ENCODE measurements around the gene POLN. TPM values are rescaled to one million over a fixed set of nuclear protein-coding genes. Genes with fewer than 3 reads are reported as not detected.
A peak's percentile ranks its signal among the peaks of the same experiment; 100 is the strongest.
"Not testable (repeated sequence)": the region's sequence is repeated elsewhere in the genome, so short reads cannot be mapped to it uniquely, and the experiment has no call there.

The POLN gene
- total RNA-seq, 1 donor from 2014 or later = 1.1 TPM

DNA sequence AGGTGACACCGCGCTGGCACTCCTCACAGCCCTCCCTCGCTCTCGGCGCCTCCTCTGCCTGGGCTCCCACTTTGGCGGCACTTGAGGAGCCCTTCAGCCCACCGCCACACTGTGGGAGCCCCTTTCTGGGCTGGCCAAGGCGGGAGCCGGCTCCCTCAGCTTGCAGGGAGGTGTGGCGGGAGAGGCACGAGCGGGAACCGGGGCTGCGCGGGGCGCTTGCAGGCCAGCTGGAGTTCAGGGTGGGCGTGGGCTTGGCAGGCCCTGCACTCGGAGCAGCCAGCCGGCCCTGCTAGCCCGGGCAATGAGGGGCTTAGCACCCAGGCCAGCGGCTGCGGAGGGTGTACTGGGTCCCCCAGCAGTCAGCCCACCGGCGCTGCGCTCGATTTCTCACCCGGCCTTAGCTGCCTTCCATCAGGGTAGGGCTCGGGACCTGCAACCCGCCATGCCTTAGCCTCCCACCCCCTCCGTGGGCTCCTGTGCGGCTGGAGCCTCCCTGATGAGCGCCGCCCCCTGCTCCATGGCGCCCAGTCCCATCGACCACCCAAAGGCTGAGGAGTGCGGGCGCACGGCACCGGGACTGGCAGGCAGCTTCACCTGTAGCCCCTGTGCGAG lies 80.7 kb downstream of the POLN start:
- ATAC-seq = not testable (repeated sequence)

DNA sequence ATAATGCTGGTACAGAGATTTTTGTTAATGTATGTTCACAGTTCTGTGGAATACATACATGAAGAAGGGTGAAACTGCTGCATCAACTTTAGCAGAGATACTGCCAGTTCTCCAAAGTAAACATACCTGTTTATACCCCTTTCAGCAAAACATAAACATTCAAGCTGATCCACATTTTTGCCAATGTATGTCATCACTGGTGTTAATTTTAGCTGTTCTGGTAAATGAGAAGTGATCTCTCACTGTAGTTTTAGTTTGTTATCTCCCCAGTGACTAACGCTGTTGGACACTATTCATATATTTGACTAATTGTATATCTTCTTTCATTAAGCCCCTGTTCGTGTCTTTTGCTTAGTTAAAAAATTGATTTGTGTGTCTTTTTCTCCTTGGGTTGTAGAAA lies 82.0 kb downstream of the POLN start:
- ATAC-seq = no peak

DNA sequence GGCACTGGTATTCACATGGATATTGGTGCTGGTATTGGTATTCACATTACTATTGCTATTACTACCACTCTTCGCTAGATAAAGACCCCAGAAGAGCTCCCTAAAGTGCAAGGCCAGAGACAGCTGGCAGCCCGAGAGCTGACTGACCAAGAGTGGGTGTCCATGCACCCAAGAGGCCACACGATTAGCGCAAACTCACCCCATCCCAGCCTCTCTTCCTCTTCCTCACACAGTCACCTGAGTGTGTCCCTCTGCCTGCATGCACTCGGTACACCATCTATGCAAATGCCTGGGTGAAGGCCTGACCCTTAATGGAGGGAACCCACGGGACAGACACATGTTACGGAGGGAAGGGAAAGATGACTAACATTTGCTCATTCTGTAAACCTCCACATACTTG lies 86.7 kb downstream of the POLN start:
- ATAC-seq = no peak

DNA sequence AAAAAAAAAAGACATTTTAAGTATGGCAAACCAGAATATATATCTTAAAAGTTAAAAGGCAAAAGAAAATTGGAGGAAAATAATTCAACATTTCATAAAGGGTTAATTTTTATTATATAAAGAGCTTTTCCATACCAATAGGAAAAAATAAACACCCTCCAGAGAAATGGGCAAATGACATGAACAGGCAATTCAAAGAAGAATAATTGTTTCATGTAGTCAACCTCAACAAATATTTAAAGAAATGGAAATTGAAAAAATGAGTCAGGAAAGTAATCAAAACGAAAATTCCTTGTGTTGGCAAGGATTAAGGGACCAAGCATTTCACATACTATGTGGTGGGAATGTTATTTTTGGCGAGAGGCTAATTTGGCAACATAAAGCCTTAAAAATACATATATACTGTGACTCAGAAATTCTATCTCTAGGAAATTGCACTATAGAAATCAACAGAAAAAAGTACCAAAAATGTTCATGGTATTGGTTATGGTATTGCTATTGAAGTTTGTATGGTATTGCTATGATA lies 87.6 kb downstream of the POLN start:
- ATAC-seq = no peak

DNA sequence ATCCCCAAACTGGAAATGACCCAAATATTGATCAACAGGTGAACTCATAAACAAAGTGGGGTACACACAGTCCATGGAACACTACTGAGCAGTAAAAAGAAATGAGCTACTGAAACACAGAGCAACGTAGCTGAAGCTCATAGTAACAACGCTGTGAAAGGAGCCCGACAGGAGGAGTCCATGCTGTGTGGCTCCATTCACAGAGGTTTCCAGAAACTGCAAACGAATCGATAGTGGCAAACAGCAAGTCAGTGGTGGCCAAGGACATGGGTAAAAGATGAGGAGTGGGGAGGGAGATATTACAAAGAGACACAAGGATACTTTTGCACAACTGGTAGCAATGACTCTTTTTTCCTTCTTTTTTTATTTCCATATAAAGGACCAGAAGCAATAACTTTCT lies 90.4 kb downstream of the POLN start:
- no peak for ATAC-seq

DNA sequence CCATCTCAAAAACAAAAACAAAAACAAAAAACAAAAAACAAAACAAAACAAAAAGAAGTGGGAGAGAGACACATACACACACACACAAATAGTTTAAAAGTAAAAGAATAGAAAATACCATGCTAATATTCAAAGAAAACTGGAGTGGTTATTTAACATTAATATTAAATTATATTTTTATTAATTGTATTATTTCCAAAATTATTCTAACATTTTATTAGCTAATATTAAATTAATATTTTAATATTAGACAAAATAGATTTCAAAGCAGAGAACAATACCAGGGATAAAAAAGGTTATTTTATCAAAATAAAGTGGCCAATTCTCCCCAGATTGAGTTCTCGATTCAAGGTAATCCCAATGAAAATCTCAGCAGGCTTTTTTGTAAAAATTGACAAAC lies 91.8 kb downstream of the POLN start:
- ATAC-seq = no peak

DNA sequence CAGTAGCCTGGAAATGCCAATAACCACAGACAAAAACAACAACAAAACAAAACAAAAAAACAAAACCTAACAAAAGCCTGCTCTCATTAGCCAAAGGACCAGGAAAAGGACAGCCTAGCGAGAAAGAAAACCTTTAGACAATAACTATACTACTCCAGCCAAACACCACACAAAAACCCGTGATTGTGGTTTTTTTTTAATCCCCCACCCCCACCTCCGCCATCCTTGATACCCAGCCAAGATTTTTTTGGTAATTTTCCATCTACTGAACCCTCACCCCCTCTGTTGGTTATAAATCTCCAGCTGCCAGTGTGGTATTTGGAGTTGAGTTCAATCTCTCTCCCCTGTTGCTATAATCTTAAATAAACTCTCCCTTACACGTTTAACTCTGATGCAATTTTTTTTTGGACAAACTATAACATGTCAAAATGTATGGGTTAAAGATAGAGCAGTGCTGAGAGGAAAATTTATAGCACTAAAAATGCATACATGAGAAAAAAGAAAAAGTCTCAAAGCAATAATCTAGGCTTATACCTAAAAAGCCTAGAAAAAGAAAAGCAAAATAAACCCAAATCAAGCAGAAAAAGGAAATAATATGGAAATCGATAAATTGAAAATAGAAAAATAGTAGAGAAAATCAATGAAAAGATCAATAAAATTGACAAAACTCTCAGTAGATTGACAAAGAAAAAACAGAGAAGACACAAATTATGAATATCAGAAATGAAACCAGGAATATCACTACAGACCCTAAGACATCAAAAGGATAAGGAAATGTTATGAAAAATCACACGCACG lies 99.1 kb downstream of the POLN start:
- no peak for ATAC-seq

DNA sequence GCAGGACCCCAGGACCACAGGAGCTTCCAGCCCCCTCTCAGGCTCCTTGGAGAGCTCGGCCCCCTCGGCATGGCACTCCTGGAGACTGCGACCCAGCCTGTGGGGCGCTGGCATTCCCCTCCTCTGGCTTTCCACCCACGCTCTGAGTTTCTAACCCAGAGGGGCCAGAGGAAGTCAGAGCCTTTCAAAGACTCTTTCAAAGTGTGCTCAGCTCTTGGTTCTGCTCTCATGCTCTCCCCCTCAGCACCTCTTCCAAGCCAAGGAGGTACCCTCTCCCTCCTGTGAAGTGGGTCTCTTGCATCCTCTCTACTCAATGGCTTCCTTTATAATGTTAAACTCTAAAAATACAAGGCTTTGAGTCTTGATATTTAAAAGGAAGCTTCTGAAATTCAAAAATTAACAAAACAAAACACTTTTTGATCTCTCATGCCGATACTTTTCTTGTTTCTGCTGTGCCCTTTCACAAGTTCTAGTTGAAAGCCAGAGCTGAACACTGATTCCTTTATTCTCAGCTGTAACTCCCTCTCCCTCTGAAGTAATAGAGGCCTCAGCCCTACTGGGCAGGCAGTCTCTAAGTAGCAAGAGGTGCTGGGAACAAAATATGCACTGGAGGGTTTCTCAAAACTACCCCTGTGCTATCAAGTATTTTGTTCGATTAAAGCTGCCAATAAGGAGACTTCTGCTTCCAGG lies 100.0 kb downstream of the POLN start:
- ATAC-seq = no peak

DNA sequence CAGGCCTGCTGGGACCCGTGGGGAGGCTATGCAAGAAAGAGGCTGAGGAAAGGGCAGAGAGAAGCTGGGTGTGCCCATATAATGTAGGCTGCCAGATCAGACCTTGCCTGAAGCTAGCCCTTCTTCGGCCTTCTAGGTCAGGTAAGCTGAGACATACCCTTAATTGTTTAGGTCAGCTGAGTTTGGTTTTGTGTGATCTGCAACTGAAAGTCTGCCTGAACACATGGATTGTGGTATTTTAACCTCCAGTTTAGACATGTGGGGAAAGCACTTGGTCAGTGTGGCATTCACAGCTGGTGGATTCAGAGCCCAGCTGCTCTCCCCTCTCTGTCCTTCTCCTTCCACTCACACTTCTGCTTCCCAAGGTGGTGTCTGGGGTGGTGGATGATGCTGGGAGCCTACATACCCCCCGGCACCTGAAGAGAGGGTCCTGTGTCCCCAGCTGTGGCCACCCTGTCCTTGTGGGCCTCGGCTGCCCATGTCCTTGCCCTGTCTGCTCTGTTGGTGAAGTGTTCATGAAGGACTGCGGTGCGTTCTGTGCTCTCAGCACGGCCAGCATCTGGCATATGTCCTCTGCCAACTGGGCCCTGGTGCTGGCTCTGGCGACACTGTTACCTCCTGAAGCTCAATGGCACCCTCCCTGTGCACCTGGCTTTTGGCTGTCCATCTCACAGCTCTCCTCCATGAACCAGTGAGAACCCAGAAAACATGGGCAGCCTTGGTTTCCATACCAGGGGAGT lies 100.7 kb downstream of the POLN start:
- no peak for ATAC-seq

DNA sequence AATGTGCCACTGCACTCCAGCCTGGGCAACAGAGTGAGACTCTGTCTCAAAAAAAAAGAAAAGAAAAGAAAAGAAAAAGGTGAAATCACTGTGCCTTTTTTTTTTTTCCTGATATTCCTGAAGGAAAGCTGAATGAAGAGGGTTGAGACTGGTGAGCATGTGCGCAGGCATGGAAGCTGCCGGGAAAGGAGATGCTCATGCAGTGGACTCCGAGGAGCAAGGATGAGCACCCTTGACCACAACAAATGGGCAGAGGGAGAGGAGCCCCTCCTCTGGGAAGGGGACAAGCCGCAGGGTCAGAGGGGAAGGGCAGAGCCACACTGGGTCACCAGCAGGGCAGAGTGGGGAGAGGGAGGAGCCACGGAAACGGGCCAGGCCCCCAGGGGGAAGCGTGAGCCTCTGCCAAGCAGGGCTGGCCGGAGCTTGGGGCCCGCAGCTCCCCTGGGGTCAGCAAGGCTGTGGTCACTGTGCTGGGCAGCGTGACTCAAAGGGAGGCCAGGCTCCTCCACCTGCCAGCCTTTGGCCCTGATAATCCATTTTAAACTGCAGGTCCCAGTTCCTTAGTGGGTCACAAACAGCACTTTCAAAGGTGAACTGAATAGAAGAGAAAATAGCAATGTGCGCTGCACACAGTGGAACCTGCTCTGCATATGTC lies 102.9 kb downstream of the POLN start:
- ATAC-seq = no peak

DNA sequence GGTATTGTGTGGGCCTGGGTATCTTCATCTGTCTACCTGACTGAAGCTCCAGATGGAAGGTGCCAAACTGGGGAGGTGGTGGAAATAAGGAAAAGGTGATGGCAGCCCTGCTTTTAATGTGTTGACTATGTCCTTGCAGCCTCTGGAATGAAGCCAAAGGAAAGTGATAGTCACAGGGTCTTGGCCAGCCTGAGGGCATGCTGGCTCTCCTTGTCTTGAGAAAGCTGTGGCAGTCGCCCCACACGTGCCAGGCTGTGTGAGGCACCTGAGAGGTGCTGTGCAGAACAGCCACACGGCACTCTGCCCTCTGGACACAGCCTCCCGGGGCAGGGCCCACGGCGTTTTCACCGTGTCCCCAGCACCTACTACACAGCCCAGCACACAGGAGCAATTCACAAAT lies 105.2 kb downstream of the POLN start:
- no peak for ATAC-seq

DNA sequence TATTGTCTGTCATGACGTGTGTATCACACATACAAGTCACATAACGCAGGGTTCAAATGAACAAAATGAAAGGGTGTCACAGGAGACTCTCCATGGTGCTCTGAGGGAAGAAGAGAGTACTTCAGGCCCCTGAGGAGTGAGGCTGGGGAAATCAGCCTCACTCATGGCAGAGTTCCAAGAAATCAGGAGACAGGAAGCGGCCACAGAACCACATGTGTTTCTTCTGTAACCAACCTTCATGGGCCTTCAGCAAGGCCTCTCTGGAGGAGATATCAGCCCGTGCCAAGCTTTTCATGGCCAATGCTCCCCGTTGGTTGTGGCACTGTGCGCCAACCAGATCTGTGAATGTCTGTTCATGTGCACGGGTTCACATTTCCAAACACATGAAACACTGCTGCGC lies 106.8 kb downstream of the POLN start:
- ATAC-seq = no peak

DNA sequence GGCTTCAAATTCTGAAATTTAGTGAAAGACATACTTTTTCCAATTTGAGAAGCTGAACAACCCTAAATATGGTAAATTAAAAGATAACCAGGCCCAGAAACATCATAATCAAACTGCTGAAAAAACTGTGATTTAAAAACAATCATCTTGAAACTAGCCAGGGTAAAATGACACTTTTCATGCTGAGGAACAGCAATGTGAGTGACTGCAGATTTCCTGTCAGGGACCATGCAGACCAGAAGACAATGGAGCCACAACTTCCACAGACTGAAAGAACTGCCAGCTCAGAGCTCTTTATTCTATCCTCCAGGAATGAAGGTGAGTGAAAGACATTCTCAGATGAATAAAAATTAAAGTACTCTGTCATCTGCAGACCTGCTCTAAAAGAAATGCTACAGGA lies 109.5 kb downstream of the POLN start:
- no peak for ATAC-seq

DNA sequence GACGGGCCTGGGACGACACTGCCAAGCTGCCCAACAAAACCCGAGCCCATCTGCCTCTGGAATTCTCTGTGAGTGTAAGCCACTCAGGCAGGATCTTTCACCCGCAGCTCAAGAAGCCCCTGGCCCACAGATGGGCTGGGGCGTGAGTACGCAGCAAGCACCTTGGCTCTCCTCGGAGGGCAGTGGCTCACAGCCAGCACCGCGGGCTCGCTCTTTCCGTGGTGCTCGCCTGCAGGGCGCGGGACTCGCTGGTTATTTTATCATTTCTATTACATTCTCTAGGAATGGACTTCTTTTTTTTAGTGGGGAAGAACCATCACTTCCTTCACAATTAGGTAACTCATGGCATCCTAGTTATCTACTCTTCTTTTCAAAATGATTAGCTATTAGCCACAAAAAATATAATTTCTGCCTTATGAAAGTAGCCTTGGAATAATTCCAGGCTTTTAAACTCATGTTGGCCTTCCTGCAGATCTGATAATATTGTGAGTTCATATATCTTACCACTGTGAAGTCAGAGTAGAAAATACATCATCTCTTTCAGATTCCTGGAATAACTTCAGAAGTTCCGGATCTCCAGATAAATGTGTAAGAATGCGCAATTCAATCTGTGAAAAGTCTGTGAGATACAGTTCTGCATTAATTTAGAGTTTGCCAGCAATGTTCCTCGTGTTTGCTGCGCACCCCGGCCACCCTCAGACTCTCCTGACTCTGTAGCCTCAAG lies 114.2 kb downstream of the POLN start:
- ATAC-seq = no peak

DNA sequence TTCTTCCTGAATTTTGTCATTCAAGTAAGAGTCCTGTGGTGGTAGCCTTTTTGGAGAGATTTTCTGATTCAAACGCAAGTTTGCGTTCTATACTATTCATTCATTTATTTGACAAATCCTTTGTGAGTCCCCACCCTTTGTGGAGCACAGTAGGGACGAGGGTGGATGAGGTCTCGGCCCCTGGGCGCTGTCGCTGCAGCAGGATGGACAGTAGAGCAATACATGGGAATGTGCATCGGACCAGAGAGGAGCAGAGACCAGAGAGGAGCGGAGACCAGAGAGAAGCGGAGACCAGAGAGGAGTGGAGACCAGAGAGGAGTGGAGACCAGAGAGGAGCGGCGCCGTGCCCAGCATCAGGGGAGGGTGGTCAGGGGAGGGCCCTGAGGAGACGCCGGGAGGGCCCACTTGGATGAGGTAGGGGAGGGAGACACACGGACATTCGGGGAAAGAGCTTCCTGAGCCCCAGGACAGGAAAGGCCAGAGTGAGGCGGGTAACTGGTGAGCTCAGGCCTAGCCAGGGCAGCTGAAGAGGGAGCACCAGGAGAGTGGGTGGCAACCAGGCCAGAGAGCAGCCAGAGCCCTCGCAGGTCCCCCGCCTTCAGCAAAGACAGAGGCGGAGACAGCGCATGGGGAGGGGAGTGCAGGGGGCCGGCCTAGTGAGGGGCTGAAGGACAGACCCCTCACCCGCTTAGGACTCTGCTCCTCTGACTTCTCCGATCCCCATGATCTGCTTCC lies 115.4 kb downstream of the POLN start:
- no peak for ATAC-seq

DNA sequence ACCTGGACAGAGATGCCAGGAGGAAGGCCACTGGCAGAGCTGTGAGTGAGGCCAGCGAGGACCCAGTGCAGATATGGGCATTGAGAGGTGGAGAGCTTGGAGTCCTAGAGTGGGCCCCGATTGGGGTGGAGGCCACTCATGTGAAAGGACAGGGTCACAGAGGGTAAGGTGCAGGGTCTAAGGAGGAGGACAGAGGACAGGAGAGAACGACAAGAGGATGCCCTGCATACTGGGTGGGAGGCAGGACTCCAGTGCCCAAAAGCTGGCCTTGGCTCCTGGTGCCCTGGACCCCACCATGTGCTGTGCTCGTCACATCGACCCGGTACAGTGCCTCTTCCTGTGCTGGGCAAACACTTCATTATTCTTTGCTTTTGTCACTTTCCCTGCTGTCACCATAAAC lies 116.1 kb downstream of the POLN start:
- no peak for ATAC-seq

DNA sequence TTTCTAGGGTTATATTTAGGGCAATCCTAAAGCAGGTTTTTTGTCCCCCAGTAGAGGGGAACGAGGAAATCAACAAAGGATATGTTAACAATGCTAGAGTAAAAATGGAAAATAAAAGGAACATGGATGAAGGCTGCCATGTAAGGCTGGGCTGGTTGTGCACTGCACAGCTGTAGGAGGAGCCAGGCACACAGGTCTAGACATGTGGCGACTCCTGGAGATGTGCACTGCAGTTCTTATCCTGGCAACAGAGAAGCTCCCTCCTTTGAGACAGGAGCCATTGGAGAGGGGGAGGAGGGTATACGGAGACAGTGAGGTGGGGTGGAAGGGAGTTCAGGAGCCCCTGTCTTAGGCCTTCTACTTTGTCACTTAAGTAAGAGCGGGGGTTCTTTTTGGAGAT lies 116.9 kb downstream of the POLN start:
- peak; percentile 52 for ATAC-seq

DNA sequence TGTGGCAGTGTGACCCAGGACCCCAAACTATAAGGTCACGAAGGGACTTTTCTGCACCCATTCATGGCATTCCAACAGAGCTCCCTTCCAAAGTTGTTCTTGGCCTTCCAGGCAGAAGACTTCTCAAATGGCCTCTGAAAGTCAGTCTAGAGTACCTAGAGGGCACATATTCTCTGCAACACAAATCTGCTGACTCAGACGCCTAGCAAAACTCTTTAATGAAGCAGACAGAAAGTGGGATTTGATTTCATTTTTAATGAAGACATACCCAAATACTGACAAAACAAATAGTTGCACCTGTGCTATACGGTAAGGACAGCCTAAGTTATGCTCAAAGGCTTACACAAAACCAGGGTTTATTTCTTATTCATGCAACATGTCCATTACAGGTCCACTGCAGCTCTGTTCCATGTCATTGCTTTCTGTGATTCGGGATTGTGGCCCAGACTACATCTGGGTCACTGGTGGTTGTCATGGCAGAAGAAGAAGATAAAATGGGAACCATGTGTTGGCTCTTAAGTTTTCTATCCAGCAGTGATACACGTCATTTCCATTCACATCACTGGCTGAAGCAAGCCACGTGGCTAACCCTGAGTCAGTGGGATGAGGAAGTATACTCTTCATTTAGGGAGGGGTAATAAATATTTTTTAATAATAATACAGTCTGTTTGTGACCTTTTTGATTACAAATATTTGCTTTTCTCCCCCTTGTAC lies 125.1 kb downstream of the POLN start:
- ATAC-seq = no peak

DNA sequence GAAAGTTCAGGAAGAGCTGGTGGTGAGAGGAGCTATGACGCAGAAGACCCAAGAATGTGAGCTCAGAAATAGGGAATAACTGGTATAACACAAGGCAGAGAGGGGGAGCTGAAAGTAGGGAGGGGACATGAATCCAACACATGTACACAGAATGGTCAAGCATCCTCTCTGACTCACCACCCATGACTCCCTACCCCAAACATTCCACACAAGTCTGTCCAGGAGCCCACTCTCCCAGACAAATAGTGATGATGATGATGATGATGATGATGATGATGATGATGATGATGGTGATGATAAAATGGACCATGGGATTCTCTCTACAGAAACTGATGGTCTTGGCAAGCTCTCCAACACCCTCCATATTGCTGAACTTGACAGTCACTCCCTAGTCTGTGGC lies 136.4 kb downstream of the POLN start:
- no peak for ATAC-seq
